ENCODE data around the gene SGCE. TPM values are rescaled to one million over a fixed set of nuclear protein-coding genes. Genes with fewer than 3 reads are reported as not detected.

Gene SGCE
- total and polyA plus RNA-seq, 10 of the 15 experiments (the other 5 are each of a cell fraction or from before 2014, with no cell fraction given), result 30.5 to 80.1 (median 49.2) TPM

GRCh38 chr7:94669773-94670495, 14.0 kb upstream of the SGCE start:
- no peak for FAIRE-seq
- H3K36me3 ChIP-seq (ENCODE audit: control insufficient read depth in 2 of 2, insufficient read depth in 2 of 2, low read length in 1 of 2), result no peaks in the 10 kb centered on the region
- no peak overlapping the region for H3K27ac ChIP-seq (ENCODE audit: control insufficient read depth, insufficient read depth)
- H2AFZ ChIP-seq (ENCODE audit: control insufficient read depth, low read depth, low read length), result no peak overlapping the region
- H4K20me1 ChIP-seq (ENCODE audit: control insufficient read depth, insufficient read depth), result no peaks in the 10 kb centered on the region
- intact Hi-C loops (cut with micrococcal nuclease; ENCODE audit: unreplicated experiment) (no loop called here), in situ Hi-C loops (cut with MboI) (no loop called here)
- H3K4me1 ChIP-seq (ENCODE audit: control insufficient read depth, insufficient read depth, low read length), result no peaks in the 10 kb centered on the region
- no peak for ATAC-seq
- SMC1A ChIA-PET (ENCODE audit: uncharacterized antibody, unreplicated experiment), result interaction anchor here (0.8 to 1.6 kb wide), 2 partner anchors 10 to 158 kb away, joined by 3 to 7 read pairs; no protein-coding TSS in a partner anchor
- TF ChIP-seq ZNF687 (IDR thresholded peaks at IDR 0.05), result no peak
- TF ChIP-seq PML (IDR thresholded peaks at IDR 0.05; ENCODE audit: low read length), result no peak
- no peak for TF ChIP-seq USF2 (IDR thresholded peaks at IDR 0.05; ENCODE audit: borderline replicate concordance, low read depth, low read length)
- TF ChIP-seq CBFB (IDR thresholded peaks at IDR 0.05; ENCODE audit: low read depth), result no peak
- TF ChIP-seq HDAC2 (IDR thresholded peaks at IDR 0.05), result no peak
- TF ChIP-seq RELA (IDR thresholded peaks at IDR 0.05; ENCODE audit: borderline replicate concordance, partially characterized antibody), result no peak
- no peak for TF ChIP-seq RBBP5 (conservative IDR thresholded peaks at IDR 0.05)
- TF ChIP-seq RAD51 (IDR thresholded peaks at IDR 0.05), result no peak
- TF ChIP-seq USF1 (IDR thresholded peaks at IDR 0.05; ENCODE audit: borderline replicate concordance, extremely low read length, insufficient read depth, low read depth, low read length), result no peak
- H3K4me3 ChIP-seq, result no peak overlapping the region
- POLR2A ChIA-PET, result no interaction called here
- H3K27me3 ChIP-seq (replicated peaks in 1 of 2; ENCODE audit: control insufficient read depth in 2 of 2, insufficient read depth in 2 of 2, low read length in 1 of 2), result no peaks in the 10 kb centered on the region
- no peak overlapping the region for H3K9ac ChIP-seq (ENCODE audit: control insufficient read depth, insufficient read depth, low read length)
- H3K79me2 ChIP-seq (ENCODE audit: control insufficient read depth, insufficient read depth, low read length), result no peaks in the 10 kb centered on the region
- no TSS peak for BruUV-seq (replicated peaks)
- RAD21 ChIA-PET (ENCODE audit: unreplicated experiment), result no interaction called here
- no peak overlapping the region for H3K4me2 ChIP-seq (ENCODE audit: control insufficient read depth, insufficient read depth)
- H3K9me3 ChIP-seq (replicated peaks; ENCODE audit: control insufficient read depth, insufficient read depth, low read length), result no peaks in the 10 kb centered on the region; the same call in 2 of the 3 replicates
- DNase-seq (ENCODE audit: low read depth, low spot score), result no peak
- WGBS (ENCODE audit: insufficient coverage, insufficient replicate concordance, low lambda C conversion rate, missing lambda C conversion rate), result 0% methylated on average over 1 of the region's 1 CpG
- CTCF ChIA-PET, result no interaction called here

All from GM12878 (cell line).